Esophagus squamous epithelium (tissue), 5 donors: ENCODE results near the gene CFAP97. TPM values are rescaled to one million over a fixed set of nuclear protein-coding genes. Genes with fewer than 3 reads are reported as not detected.

Experiments used
- DNase-seq: peaks from one replicate; lab custom pipeline; 2025; lab: John Stamatoyannopoulos, UW
- H3K27ac ChIP-seq, 4 donors: fragments of 200-600 bp; sonication (generic); one replicate each; pipeline ENCODE4 v1.5.1; 2016 to 2019; ENCODE audit warnings: mild to moderate bottlenecking in 1 of 4
- H3K27me3 ChIP-seq, 4 donors: fragments of 200-600 bp; sonication (generic); 1 replicate in 3 of 4; 2 replicates in 1 of 4; pipeline versions ENCODE4 v1.5.1 to v1.6.0; 2017 to 2021; ENCODE audit warnings: antibody characterized with exemption in 1 of 4
- H3K36me3 ChIP-seq, 3 donors: fragments of 200-600 bp; sonication (generic); one replicate each; pipeline ENCODE4 v1.5.1; 2016 to 2019
- H3K4me1 ChIP-seq, 3 donors: fragments of 200-600 bp; sonication (generic); one replicate each; pipeline ENCODE4 v1.5.1; 2017 to 2019
- H3K4me3 ChIP-seq, 4 donors: fragments of 200-600 bp; sonication (generic); 1 replicate in 3 of 4; 2 replicates in 1 of 4; pipeline ENCODE4 v1.5.1; 2016 to 2019; ENCODE audit warnings: mild to moderate bottlenecking in 2 of 4, moderate library complexity in 1 of 4
- H3K9me3 ChIP-seq, 3 donors: fragments of 200-600 bp; sonication (generic); one replicate each; pipeline ENCODE4 v1.5.1; 2016 to 2019
- POLR2A ChIP-seq, 4 donors: fragments of 450-650 bp; IDR thresholded peaks; one replicate each; pipeline ENCODE4 v1.6.1; 2017; ENCODE audit warnings: antibody characterized with exemption in 4 of 4, mild to moderate bottlenecking in 4 of 4, moderate library complexity in 3 of 4
- WGBS, 2 donors: methylation state at CpG; one replicate each; pipeline ENCODE4 v1.1.5; 2018; 5-methylcytosine and 5-hydroxymethylcytosine counted together
- intact Hi-C: fragments of 100-400 bp; cut with DNase I; formaldehyde crosslinking; loops from one replicate; pipeline ENCODE4 v1.15.0; 2022
- total RNA-seq, 4 donors: library from RNA; depleted of rRNA; stranded (reverse); fragments of >200 nt; gene quantifications; one replicate each; pipeline ENCODE4 v1.1.0, GENCODE V29; 2016
- TF ChIP-seq, protein P1 (sequence below), 6 experiments: fragments of 450-650 bp in 4 of 6; fragments of 200-600 bp in 2 of 6; sonication (generic) in 2 of 6; IDR thresholded peaks; one replicate each; pipeline ENCODE4 v1.5.1; 2016 to 2019; ENCODE audit warnings: antibody characterized with exemption in 6 of 6, mild to moderate bottlenecking in 4 of 6, moderate library complexity in 4 of 6
- donor health status: DM: yes; HTN: yes; CAD: no.

CFAP97 gene
- total RNA-seq, 4 donors from 2014 or later = 14.6 to 34.0 (median 20.0) TPM

DNA sequence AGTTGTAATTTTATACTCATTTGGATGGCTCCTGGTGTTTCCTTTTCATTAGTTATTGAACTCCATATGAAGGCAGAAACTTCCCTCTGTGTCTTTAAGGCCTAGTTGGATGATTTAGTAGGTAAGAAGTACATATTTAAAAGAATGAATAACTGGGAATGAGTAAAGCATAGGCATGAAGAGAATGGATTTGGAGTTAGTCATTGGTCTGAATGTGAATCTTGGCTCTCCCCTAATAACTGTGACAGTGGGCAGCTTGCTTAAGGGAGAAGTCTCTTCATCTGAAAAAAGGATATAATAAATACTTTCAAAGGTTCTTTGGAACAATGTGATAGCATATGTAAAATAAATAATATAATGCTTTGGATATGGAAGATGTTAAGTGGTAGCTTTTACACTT lies 18.8 kb upstream of the CFAP97 start:
- Histone ChIP-seq H3K36me3 (no peaks in the 10 kb centered on the region), H3K4me3 (no peak overlapping the region), H3K9me3 (no peaks in the 10 kb centered on the region), H3K4me1 (peaks cover 0 to 23% (median 4%) of the 10 kb centered on the region in 3 donors), H3K27me3 (no peaks in the 10 kb centered on the region), H3K27ac (no peak overlapping the region)
- DNase-seq = no peak
- TF ChIP-seq, protein P1, sequence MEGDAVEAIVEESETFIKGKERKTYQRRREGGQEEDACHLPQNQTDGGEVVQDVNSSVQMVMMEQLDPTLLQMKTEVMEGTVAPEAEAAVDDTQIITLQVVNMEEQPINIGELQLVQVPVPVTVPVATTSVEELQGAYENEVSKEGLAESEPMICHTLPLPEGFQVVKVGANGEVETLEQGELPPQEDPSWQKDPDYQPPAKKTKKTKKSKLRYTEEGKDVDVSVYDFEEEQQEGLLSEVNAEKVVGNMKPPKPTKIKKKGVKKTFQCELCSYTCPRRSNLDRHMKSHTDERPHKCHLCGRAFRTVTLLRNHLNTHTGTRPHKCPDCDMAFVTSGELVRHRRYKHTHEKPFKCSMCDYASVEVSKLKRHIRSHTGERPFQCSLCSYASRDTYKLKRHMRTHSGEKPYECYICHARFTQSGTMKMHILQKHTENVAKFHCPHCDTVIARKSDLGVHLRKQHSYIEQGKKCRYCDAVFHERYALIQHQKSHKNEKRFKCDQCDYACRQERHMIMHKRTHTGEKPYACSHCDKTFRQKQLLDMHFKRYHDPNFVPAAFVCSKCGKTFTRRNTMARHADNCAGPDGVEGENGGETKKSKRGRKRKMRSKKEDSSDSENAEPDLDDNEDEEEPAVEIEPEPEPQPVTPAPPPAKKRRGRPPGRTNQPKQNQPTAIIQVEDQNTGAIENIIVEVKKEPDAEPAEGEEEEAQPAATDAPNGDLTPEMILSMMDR (IDR thresholded peaks at IDR 0.05) = no peak
- no peak for TF ChIP-seq POLR2A (IDR thresholded peaks at IDR 0.05)
- intact Hi-C loops = no loop called here

DNA sequence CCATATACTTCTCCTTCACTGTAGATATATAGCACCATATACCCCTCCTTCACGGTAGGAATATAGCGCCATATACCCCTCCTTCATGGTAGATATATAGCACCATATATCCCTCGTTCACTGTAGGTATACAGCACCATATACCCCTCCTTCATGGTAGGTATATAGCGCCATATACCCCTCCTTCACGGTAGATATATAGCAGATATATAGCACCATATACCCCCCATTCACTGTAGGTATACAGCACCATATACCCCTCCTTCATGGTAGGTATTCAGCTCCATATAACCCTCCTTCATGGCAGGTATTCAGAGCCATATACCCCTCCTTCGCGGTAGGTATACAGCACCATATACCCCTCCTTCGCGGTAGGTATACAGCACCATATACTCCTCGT lies 18.1 kb upstream of the CFAP97 start:
- Histone ChIP-seq H3K9me3 (no peaks in the 10 kb centered on the region), H3K36me3 (no peaks in the 10 kb centered on the region), H3K4me3 (no peak overlapping the region), H3K27me3 (no peaks in the 10 kb centered on the region), H3K27ac (no peak overlapping the region), H3K4me1 (peaks cover 0 to 20% (median 2%) of the 10 kb centered on the region in 3 donors)
- WGBS, 2 donors = 48 to 86% methylated on average over 6 to 10 of the region's 10 CpGs
- no peak for DNase-seq
- TF ChIP-seq, protein P1 (IDR thresholded peaks at IDR 0.05) = no peak
- no peak for TF ChIP-seq POLR2A (IDR thresholded peaks at IDR 0.05)
- intact Hi-C loops = no loop called here

DNA sequence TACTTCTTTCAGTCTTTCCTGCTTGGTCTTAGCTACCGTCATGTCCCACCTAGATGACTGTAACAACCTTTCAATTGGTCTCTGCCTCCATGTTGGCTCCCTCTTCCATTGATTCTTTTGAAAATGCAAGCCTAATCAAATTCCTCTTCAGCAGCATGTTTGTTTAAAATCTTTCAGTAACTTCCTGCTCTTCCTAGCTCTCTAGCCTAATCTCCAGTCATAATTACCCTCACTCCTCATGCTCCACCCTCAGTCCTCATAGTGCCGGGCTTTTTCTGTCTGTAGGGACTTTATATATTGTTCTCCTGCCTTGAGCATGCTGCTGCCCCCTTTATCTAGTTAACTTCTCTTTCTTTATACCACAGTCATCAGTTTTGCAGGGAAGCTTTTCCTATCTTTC lies 17.7 kb upstream of the CFAP97 start:
- intact Hi-C loops = no loop called here
- no peak for TF ChIP-seq POLR2A (IDR thresholded peaks at IDR 0.05)
- Histone ChIP-seq H3K9me3 (no peaks in the 10 kb centered on the region), H3K27ac (no peak overlapping the region), H3K4me3 (no peak overlapping the region), H3K4me1 (peaks cover 0 to 20% (median 0%) of the 10 kb centered on the region in 3 donors), H3K27me3 (no peaks in the 10 kb centered on the region), H3K36me3 (no peaks in the 10 kb centered on the region)
- DNase-seq = no peak
- WGBS, 2 donors = 85 to 87% methylated on average over 2 of the region's 2 CpGs

DNA sequence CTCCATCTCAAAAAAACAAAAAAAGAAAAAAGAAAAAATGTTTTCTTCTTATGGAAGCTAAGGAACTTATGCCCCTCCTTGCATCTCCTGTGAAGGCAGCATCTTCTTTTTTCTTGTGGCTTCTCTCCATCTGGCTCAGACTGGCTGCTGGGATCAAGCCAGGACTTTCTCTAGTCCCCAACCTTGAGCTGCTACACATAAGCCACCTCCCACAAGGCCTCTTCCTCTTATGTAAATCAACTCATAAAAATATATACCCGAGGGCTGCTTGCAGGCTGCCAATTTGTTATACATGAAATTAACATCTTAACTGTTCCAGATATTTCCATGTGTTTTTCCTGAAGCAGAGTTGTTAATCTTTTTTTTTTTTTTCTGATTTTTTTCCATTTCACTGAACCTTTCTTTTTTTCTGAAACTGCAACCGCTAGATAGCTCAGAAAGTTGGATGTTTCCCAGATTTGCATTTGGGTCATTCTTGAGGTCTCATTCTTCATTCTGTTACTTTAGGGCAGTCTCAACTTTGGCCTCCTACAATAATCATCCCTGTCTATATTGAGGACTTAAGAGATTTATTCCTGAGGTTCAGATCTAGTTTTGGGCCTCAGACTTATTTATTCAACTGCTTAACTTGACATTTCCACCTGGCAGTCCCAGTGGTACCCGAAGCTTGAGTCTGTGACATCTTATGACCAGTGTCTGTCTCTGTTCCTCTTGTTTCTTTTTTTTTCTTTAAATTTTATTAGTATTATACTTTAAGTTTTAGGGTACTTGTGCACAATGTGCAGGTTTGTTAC lies 15.9 kb upstream of the CFAP97 start:
- 33 to 35% methylated on average over 3 of the region's 3 CpGs for WGBS, 2 donors
- no peaks in the 10 kb centered on the region for H3K27me3 ChIP-seq
- H3K9me3 ChIP-seq = no peaks in the 10 kb centered on the region
- no peaks in the 10 kb centered on the region for H3K36me3 ChIP-seq
- no peak for DNase-seq
- H3K4me1 ChIP-seq = peaks cover 0 to 29% (median 3%) of the 10 kb centered on the region in 3 donors
- no peak for TF ChIP-seq POLR2A (IDR thresholded peaks at IDR 0.05)
- TF ChIP-seq, protein P1 (IDR thresholded peaks at IDR 0.05) = no peak
- H3K4me3 ChIP-seq = no peak overlapping the region
- peak overlapping the region in 2 of 4 donors; percentile 1 to 7 for H3K27ac ChIP-seq
- intact Hi-C loops = no loop called here

DNA sequence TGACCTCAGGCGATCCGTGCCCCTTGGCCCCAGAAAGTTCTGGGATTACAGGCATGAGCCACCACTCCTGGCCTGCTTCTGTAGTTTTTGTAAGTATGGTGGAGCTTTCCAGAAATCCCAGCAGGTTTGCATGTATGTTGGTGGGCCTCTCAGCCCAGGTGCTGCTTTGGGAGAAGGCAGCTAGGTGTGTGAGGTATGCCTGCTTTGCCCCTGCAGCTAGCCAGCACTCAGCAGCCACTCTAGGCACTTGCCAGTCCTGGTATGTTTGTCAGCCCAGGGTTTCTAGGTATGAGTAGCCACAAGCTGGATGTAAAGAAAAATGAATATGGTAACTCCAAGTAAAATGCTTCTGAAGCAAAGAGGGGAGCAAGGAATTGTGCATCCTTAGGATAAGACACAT lies 14.5 kb upstream of the CFAP97 start:
- H3K27me3 ChIP-seq = no peaks in the 10 kb centered on the region
- H3K4me3 ChIP-seq = no peak overlapping the region
- H3K27ac ChIP-seq = no peak overlapping the region
- DNase-seq = no peak
- H3K36me3 ChIP-seq = no peaks in the 10 kb centered on the region
- no peaks in the 10 kb centered on the region for H3K9me3 ChIP-seq
- peaks cover 0 to 29% (median 3%) of the 10 kb centered on the region in 3 donors for H3K4me1 ChIP-seq
- TF ChIP-seq, protein P1 (IDR thresholded peaks at IDR 0.05) = no peak
- TF ChIP-seq POLR2A (IDR thresholded peaks at IDR 0.05) = no peak
- 90 to 92% methylated on average over 2 of the region's 2 CpGs for WGBS, 2 donors
- intact Hi-C loops = no loop called here
